ENCODE results near the gene TEX50.
"Not testable (repeated sequence)": the region's sequence is repeated elsewhere in the genome, so short reads cannot be mapped to it uniquely, and the experiment has no call there.

Gene TEX50

DNA sequence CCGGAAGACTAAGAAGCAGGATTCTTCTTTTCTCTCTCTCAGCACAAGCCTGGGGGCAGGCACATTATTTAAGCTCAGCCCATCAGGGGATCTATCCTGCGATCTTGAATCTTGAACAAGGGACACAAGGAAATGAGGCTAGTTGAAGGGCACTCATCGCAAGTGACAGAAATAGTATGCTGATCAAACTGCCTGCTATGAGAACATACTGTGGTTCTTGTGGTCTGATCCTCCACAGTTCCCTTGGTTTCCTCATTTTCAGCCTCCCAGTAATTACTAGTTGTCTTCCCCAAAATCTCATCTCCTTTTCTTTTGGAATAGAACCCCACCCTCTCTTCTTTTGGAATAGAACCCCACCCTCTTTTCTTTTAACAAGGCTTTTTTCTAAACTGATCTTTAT is 28.0 kb downstream of the TEX50 start:
- DNase-seq = no peak

DNA sequence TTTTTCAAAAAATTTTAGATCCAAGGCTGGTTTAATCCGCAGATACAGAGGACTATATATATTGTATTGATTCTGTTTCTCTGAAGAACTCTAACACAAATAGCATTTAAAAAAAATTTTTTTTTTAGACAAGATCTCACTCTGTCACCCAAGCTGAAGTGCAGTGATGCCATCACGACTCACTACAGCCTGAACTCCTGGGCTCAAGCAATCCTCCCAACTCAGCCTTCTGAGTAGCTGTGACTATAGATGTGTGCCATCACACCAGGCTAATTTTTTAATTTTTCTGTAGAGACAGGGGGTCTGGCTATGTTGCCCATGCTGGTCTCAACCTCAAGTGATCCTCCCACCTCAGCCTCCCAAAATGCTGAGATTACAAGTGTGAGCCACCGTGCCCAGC is 31.5 kb downstream of the TEX50 start:
- no peak for DNase-seq

DNA sequence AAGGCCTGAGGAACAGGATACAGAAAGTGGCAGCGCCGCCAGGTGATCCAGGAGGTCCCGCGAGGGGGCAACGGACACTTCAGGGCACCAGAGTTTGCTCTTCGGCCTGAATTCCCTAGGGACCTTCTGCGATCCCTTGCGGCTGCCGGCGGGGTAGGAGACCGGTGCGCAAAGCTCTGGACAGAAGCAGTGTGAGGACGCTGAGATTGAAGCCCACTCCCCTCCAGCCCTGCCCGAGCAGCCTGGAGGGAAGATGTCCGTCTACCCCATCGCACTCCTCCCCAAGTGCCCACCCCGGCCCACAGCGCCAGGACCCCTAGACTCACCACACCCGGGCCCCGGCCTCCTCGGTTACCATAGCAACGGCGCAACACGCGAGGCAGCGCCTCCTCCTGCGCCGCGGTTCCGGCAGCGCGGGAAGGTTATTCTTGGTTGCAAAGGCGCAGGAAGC is 34.4 kb downstream of the TEX50 start, which contains the start of gene ANKRD45:
TSS of gene ANKRD45 (minus strand) at position 361 of the 451 bp plus-strand sequence. CDS start 10,433 bp downstream, outside the sequence.
- no peak for DNase-seq

DNA sequence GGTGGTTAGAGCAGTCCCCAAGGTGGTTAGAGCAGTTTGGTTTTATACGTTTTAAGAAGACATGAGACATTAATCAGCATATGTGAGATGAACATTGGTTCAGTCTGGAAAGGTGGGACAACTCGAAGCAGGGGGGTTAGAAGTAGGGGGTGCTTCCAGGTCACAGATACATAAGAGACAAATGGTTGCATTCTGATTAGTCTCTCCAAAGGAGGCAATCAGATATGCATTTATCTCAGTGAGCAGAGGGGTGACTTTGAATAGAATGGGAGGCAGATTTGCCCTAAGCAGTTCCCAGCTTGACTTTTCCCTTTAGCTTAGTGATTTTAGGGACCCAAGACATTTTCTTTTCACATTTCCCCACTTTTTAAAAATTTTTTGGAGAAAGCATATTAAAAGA is 39.4 kb downstream of the TEX50 start:
- not testable (repeated sequence) for DNase-seq

DNA sequence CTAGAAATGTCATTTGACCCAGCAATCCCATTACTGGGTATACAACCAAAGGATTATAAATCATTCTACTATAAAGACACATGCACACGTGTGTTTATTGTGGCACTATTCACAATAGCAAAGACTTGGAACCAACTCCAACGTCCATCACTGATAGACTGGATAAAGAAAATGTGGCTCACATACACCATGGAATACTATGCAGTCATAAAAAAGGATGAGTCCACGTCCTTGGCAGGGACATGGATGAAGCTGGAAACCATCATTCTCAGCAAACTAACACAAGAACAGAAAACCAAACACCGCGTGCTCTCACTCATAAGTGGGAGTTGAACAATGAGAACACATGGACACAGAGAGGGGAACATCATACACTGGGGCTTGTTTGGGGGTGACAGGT is 45.0 kb downstream of the TEX50 start:
- DNase-seq = not testable (repeated sequence)

DNA sequence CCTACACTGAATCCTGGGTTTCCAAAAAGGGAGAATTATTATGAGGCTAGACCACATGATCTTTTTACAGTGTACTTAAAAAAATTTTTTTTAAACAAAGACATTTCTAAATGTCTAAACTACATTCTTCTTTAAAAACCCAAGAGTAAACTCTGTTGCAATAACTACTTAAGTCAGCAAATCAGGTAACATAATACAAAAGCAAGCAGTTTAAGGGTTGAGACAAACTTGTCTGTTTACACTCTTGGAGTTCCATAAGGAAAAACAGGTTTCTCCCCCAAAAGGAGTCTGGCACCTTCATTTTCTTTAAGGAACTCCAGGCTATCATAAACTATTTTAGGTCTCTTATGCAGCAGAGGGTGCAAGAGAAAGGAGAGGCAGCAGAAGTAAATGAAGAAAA is 47.0 kb downstream of the TEX50 start:
- no peak for DNase-seq

DNA sequence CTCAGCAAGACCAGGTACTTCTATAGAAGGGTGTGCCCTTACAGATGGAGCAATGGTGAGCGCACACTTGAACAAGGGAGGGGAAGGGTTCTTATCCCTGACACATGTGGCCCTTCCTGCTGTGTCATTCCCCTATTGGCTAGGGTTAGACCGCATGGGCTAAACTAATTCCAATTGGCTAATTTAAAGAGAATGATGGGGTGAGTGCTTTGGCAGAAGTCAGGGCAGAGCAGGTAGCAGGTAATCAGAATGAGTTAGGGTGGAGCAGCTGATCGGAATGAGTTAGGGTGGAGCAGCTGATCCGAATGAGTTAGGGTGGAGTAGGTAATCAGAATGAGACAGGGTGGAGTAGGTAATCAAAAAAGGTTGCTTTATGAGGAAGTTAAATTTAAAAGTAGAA is 48.7 kb downstream of the TEX50 start:
- not testable (repeated sequence) for DNase-seq

DNA sequence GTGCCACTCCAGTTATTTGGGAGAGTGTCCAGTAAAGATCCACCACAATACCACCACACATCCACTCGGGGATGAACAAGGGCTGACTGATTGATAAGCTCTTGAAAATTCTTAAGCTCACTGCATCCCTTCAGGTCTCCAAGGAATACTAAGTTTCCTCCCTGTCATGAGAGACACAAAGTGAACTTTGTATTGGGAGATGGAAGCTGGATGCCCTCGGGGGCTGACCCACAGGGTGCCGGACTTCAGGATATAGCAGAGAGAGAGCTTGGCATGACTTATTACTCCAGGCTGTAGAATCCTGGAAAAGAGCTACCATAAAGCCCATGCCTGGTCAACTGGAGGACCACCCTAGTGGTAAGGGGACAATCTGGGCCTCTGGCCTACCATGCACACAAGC is 50.0 kb downstream of the TEX50 start:
- DNase-seq = not testable (repeated sequence)
